C4-2B (cell line): ENCODE measurements around the gene TMOD1.

Source experiments
- CTCF ChIP-seq: fragments of 450-650 bp; conservative IDR thresholded peaks from 2 replicates; pipeline ENCODE4 v1.5.1; 2017; ENCODE audit warnings: mild to moderate bottlenecking
- ZFX ChIP-seq: fragments of 450-650 bp; IDR thresholded peaks from 2 replicates; pipeline ENCODE4 v1.6.1; 2017

- TF ChIP-seq CTCF = no peak
- no peak for TF ChIP-seq ZFX
Measured at GRCh38 chr9:97623946-97624345, 122.5 kb downstream of the TMOD1 start.
